Epithelial cell of prostate (primary cell): ENCODE measurements around the gene CORO1C.
"Not testable (repeated sequence)": the region's sequence is repeated elsewhere in the genome, so short reads cannot be mapped to it uniquely, and the experiment has no call there.

Experiments
- DNase-seq: peaks from one replicate; pipeline ENCODE4 v3.0.0-alpha.2; 2011; ENCODE audit warnings: low read depth, low spot score
- H3K27ac ChIP-seq: fragments of 450-650 bp; 2 replicates; pipeline ENCODE4 v1.5.1; 2017; ENCODE audit warnings: mild to moderate bottlenecking

Gene CORO1C

DNA sequence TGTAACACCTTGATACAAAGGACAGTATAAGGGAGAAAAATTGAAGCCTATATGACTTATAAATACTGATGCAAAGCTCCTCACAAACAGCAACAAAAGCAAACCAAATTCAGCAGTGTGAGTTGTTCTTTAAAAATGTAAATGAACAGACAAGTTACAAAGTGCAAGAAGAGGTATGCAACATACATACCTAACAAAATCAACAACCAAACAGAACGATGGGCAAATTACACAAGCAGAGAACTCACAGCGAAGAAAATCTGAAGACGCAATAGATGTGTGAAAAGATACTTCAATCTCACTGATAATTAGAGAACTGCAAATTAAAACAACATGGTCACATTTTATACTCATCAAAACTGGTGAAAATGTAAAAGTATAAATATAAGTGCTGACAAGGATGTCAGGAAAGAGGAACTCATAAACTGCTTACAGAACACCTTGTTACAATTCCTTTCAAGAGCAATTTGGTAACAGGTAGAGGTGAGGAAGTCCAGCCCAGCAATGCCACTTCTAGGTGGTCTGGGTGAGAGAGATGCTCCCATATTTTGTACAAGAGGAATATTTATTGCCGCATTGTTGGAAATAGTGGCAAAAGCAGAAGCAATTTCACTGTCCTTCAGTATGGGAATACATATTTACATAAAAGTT is 47.3 kb downstream of the CORO1C start:
- H3K27ac ChIP-seq: no peak overlapping the region
- DNase-seq: no peak

DNA sequence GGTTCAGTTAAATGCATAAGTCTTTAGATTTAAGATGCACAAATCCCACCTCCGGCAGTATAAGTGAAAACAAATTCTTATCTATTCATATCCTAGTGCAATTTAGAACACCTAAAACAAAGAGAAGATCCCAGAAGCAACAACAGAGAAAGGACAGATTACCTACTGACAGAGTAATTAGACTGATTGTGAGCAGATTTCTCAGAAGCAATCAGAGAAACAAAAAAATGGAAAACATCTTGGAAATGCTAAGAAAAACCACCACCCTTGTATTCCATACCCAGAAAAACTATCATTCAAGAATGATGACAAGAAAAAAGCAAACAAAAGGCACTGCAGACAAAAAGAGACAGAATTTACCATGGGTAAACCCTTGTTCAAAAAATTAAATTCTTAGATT is 50.0 kb downstream of the CORO1C start:
- DNase-seq: no peak
- no peak overlapping the region for H3K27ac ChIP-seq

DNA sequence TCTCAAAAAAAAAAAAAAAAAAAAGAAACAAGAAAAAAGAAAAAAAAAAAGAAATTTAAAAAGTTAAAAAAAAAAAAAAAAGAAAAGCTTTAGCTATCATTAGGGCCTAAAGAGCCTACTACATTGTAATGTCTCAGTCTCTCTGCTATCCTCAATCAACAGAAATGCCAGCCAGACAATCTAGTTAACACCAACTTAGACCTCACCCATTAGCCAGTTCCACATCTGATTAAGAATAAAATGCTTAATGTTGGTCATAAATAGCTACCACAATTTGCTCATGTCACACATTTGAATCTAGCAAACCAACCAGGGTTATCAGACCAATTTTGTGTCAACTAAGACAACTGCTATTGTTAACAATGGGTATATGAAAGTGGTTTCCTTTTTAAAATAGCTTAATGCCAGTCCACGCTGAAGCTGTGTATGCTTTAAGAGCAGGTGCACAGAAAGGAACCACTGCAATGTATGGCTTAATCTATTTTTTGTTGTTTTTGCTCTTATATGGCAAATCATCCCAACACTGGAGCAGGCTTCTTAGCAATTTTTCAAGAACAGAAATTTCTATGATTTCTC is 52.1 kb downstream of the CORO1C start:
- no peak for DNase-seq
- H3K27ac ChIP-seq: no peak overlapping the region

DNA sequence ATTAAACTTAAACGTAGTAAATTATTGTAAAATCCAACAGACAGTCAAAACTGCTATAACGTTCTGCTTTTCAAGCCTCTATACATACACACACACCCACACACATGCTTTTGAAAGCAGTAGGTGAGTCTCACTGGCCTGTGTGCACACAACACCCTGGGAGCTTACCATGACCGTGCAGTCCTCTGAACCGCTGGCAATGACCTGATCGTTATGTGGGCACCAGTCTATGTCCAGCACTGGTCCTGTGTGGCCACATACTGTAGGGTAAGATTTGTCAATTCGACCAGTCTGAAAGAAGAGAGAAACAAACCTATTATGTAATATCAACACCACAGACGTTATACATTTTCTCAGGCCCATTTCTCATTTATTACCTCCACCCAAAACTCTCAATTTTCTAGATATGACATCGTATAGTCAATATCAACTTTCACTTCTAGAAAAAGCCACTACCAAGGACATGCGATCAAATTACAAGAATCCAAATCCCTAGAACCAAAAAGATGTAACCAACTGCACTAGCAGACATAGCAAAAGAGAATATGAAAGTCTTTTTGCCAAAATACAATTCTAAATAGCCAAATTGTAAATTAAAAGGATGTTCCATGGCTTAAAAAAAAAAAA is 53.1 kb downstream of the CORO1C start:
- no peak for DNase-seq
- H3K27ac ChIP-seq: no peak overlapping the region

DNA sequence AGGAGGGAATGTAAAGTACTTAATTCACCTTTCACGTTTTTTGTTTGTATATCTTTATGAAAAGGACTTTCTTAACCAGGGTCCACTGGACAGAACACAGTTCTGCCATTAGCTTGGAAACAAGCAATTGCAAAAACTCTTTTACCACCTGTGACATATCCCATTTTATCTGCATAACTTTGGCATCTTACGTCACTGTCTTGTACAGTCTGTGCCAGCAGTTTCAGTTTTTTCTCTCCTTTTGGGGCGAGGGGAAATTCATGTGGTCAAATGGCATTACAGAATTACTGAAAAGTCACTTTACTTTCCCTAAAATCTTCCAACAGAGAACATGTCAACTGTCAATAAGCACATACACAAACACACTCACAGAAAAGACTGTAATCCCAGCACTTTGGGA is 53.9 kb downstream of the CORO1C start:
- DNase-seq: no peak
- no peak overlapping the region for H3K27ac ChIP-seq

DNA sequence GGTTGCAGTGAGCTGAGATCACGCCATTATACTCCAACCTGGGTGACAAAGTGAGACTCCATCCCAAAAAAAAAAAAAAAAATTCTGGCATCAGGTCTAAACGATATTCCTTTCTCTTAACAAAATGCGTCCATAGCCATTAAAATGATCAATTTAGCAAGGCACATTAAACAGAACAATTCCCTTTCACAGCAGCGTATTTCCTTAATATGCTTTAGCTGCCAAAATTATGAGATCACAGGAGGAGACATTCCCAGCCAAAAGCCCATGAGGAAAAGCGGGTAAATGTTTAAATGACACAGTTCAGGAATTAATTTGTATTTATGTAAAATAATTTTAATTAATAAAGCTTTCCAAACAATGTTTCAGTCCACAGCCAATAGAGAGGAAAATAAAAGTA is 54.6 kb downstream of the CORO1C start:
- no peak for DNase-seq
- H3K27ac ChIP-seq: no peak overlapping the region

DNA sequence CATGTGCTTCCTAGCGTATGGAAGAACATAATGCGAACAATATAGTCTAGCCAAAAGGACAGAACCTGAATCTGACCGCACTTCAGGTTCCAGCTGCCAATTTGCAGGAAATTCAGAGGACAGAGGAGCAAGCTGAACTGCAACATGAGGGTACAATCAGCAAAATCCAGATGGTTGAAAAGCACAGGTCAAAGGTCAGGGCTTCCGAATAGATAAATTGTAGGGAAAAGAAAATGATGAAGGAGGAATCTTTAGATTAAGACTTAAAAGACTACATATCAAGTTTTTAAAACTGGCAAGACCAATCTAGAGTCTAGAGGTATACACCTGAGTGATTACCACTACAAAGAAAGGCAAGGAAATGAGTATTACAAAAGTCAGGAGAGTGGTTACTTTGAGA is 55.5 kb downstream of the CORO1C start:
- no peak overlapping the region for H3K27ac ChIP-seq
- no peak for DNase-seq

DNA sequence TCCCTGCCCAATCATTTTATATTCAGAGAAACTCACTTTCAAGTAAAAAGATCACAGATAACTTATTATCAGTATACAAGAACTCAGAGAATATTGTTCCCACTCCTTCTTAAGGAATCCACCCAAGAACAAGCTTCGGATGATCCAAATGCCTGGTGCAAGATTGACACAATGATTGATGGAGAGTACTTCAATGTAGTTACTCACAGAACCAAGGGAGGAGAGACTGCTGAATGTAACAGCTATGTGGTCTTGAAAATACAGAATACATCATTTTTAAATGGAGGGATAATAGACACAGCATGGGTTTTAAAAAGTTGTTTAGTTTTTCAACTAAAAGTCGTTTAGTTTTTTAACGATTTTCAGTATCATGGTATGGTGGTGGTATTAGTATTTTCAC is 59.3 kb downstream of the CORO1C start:
- H3K27ac ChIP-seq: no peak overlapping the region
- DNase-seq: no peak

DNA sequence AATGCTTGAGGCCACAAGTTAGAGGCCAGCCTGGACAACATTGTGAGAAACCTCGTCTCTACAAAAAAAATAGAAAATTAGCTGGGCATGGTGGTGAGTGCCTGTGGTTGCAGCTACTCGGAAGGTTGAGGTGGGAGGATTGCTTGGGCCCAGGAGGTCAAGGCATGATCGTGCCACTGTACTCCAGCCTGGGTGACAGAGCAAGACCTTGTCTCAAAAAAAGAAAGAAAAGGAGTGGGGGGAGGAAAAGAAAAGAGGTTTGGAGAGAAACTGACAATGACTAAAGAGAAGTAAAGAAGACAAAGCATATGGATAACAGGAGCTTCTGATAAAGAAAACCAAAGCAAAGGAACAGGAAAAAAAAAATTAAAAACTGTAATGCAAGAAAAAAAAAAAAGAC is 60.2 kb downstream of the CORO1C start:
- no peak overlapping the region for H3K27ac ChIP-seq
- DNase-seq: no peak

DNA sequence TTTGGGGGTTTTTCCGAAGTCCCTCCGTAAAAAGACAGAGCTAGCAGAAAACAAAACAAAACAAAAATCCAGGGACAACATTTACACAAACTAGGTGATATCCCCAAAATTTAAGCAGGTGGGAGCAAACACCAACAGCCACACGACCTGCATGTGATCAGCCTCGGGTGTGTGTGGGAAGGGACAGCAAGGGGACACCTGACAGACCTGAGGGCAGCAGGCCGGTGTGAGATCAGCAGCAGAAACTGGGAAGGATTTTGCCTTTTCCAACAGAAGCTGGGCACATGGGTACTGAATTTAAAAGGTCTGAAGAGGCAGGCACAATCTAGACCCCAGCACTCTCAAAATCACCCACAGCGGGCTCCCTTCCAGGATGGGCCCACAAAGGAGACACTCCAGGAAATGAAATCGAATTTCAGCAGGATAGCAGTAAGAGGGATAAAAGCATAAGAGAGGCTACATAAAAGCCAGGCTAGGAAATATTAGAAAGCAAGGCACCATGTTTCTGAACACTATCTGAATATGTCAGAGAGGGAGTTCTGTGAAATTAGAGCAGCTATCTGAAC is 61.2 kb downstream of the CORO1C start:
- no peak overlapping the region for H3K27ac ChIP-seq
- DNase-seq: no peak

DNA sequence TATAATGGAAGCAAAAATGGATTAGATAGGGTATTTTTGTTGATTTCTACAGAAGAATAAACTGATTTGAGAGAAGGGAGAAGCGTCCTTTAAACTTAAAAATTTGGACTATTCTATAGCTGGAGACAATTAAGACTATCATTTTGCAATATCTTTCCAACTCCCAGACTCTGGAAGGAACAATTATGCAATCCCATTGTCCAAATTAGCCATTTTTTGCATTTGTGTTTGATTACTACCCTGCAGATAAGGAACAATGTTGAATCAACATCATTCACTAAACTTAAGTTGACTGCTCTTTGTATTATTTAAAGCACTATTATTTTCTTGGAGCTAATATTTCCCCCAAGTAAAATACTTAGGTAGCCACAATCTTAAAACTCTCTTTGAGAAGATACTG is 62.8 kb downstream of the CORO1C start:
- no peak for DNase-seq
- H3K27ac ChIP-seq: no peak overlapping the region

DNA sequence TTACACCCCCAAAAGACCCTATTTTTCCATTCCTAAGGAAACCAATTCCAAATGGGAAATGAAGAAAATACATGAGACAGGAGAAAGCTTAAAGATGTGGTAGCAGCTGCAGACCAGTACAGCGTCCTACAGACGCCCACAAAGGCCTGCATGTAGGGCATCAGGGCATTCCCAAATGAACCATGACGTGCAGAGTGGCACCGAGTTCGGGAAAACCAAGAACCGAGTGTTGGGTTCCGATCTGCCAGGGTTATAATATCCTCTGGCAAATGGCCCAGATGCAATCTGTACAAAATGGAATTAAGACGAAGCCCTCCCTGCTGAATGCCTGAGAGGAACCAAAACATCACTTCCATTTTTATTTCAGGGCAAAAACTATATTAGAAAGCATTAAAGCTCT is 63.3 kb downstream of the CORO1C start:
- H3K27ac ChIP-seq: no peak overlapping the region
- DNase-seq: no peak

DNA sequence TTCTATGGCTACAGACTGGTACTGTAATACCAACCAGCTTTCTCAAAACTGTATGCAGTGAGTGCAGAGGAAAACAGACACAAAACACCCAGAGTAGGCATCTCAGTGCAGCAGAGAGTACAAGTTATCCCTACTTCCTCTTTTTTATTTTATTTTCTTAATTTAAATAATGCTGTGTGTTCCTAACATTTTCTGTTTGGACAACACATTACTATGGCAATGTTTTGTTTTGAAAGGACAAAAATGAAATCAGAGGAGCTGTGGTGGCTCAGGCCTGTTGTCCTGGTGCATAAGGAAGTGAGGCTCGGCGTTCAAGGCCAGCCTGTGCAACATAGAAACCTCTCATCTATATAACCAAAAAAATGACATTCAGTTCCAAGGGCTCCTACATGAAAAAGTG is 64.0 kb downstream of the CORO1C start:
- peak overlapping the region; percentile 61 for H3K27ac ChIP-seq
- no peak for DNase-seq

DNA sequence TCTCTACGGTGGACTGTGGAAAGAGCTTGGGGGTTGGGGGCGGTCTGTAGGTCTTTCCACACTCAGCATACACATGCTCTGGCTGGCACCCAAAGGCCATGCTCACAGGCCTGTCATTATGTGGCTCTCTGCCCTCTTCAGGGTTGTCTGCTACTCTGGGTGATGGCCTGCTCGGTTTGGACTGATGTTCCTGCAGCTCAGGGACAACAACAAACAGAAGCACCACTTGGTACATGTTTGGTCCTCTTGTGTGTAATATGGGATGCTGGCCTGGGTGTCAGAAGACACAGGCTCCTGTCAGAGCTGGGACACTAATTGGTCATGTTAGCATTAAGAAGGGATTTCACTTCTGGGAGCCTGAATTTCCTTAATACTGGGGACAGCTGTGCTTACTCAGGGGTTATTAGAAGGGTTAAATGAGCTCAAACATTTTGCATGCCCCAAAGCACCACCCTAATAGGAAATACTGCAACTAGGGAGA is 64.9 kb downstream of the CORO1C start:
- H3K27ac ChIP-seq: peak overlapping the region; percentile 61
- no peak for DNase-seq

DNA sequence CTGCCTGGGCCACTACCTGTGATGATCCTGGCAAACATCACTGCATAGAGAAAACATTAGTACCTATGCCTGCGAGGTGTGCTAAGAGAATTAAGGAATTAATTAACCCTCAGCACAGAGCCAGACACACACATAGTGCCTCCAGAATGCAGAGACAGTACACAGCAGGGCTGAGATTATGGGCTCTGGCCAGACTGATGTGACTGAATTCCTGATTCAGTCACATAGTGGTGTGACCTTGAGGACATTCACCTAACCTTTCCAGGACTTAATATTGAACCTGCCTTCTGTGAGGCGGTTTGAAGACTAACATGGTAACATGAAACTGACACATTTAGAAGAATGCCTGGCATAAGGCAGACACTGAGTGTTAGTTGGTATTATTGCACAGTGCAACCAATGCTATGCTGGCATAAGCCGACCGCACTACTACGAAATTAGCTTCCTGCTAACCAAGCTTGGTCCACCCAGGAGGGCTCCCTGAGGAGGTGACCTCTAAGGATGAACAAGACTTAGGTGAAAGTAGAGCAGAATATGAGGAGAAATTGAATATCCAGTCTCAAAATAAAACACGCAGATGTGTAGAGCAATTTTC is 65.6 kb downstream of the CORO1C start:
- no peak for DNase-seq
- H3K27ac ChIP-seq: peak overlapping the region; percentile 61

DNA sequence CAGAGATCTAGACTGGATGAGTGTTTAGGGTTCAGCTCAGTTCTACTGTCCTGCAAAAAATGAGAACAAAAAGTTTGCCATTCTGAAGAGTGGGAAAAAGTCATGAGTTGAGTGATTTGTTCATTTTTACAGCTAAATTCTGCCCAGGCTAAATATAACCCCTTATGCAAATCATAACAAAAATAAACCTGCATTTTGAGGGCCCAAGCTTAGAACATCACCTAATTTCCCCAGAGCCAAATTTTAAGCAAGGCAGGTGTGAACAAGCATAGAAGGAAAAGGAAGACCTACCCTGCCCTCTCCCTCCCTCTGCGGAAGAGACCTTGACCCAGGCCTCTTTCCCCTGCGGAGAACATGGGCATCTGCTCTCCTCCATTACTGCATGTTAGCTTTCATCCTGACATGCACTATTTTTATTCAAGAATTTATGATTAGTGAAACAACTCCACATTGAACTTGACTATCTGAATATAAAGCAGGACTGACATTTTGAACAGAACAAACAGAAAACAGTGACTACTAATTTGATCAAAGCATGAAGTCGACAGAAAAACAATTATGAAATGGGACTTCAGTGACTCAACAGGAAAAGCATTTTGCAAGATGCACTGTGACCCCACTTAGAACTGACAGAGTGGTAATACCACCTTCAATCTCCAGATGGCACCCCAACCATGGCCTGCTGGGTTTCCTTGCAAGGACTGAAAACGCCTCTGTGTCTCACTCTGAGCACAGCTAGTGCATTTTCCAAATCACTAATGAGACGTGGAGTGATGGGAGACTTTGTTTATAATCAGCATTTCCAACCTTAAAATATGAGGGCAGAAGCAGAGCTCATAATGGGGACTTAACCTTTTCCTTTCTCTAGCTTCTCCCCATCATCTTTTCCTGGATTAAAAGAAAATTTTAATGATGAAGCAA is 66.7 kb downstream of the CORO1C start:
- peak overlapping the region; percentile 61 for H3K27ac ChIP-seq
- peak; percentile 64 for DNase-seq

DNA sequence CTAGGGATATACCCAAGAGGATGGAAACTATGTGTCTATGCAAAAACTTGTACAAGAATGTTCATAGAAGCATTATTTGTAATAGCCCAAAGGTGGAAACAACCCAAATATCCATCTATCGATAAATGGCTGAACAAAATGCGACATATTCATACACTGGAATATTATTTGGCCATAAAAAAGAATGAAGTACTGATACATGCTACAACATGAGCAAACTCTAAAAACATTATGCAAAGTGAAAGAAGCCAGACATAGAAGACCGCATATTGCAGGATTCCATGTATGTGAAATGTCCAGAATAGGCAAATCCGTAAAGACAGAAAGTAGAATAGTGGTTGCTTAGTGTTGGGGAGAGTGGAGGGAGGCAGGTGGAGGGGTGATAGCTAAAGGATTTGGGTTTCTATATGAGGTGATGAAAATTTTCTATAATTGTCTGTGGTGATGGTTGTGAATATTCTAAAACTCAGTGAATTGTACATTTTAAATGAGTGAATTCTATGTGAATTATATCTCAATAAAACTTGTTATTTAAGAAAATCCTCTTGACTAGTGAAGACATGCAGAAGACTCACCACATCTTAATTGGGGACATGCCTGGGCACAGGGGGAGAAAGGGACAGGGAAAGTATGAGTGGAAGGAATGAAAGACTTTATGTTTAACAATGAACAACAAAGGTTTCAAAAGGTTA is 67.8 kb downstream of the CORO1C start:
- no peak for DNase-seq
- H3K27ac ChIP-seq: peak overlapping the region; percentile 61

DNA sequence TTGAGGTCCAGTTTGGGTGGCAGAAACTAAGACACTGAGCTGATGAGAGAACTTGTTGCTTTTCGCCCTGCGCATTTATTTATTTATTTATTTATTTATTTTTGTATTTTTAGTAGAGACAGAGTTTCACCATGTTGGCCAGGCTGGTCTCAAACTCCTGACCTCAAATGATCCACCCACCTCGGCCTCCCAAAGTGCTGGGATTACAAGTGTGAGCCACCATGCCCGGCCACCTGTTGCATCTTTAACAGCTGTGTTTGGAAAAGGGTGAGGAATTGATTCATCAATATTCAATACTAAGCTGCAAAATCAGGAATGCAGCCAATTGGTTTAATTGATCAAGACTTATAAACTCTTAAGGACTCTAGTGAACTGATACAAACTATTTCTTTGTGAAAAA is 73.2 kb downstream of the CORO1C start:
- H3K27ac ChIP-seq, DNase-seq: not testable (repeated sequence)

DNA sequence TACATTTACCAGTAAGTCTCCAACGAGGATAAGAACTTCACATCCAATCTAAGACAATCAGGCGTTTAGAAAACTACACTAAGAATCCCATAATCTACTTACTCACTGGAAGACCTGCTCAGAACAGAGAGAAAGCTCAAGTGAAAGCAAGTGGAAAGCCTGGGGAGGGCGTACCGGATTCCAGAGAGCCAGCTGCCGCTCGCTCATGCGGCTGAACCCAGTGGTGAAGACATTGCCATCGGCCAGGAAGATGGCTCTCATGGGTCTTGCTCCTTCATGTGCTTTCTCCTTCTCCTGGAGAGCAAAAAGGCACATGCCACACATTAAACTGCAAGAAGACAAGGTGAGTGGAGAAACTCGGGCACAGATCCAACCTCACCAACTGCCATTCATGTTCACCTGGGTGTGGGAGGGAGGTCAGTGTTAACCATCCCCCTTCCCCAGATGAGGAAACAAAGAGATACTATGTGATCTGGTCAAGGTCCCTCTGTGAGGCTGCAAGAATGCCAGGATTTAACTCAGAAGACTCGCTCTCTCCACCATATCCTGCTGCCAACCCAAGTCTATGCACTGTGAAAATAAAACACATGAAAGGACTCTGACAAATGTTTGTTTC is 74.1 kb downstream of the CORO1C start:
- DNase-seq: no peak
- H3K27ac ChIP-seq: no peak overlapping the region
